Tibial artery (tissue), 4 donors: ENCODE data around the gene ALKBH8.
"Not testable (repeated sequence)": the region's sequence is repeated elsewhere in the genome, so short reads cannot be mapped to it uniquely, and the experiment has no call there.

Experiments
- DNase-seq, 2 donors: peaks; one replicate each; pipeline ENCODE4 v3.0.0-alpha.2; 2019
- H3K27ac ChIP-seq, 2 donors: fragments of 200-600 bp; sonication (generic) in 1 of 2; 1 replicate in 1 of 2; 2 replicates in 1 of 2; pipeline ENCODE4 v1.5.1; 2018 to 2019; ENCODE audit warnings: mild to moderate bottlenecking in 1 of 2
- H3K27me3 ChIP-seq, 2 donors: fragments of 200-600 bp; sonication (generic) in 1 of 2; one replicate each; pipeline versions ENCODE4 v1.5.1 to v1.6.0; 2016 to 2019
- H3K36me3 ChIP-seq, 3 donors: fragments of 200-600 bp; sonication (generic) in 2 of 3; one replicate each; pipeline ENCODE4 v1.5.1; 2016 to 2019; ENCODE audit warnings: mild to moderate bottlenecking in 2 of 3
- H3K4me1 ChIP-seq, 4 donors: fragments of 200-600 bp; sonication (generic) in 2 of 4; 1 replicate in 3 of 4; 2 replicates in 1 of 4; pipeline ENCODE4 v1.5.1; 2016 to 2019
- H3K4me3 ChIP-seq, 2 donors: fragments of 200-600 bp; sonication (generic) in 1 of 2; 1 replicate in 1 of 2; 2 replicates in 1 of 2; pipeline ENCODE4 v1.5.1; 2018 to 2019; ENCODE audit warnings: mild to moderate bottlenecking in 2 of 2
- H3K9me3 ChIP-seq, 3 donors: fragments of 200-600 bp; sonication (generic) in 1 of 3; one replicate each; pipeline ENCODE4 v1.5.1; 2016 to 2019
- intact Hi-C: fragments of 100-400 bp; cut with DNase I; formaldehyde crosslinking; loops from one replicate; pipeline ENCODE4 v1.15.0; 2023; ENCODE audit warnings: low total_unique reads
- TF ChIP-seq, protein P1 (sequence below), 2 experiments: fragments of 200-600 bp in 1 of 2; fragments of 450-650 bp in 1 of 2; IDR thresholded peaks; one replicate each; pipeline ENCODE4 v1.5.1; 2017 to 2019; ENCODE audit warnings: antibody characterized with exemption in 2 of 2, mild to moderate bottlenecking in 1 of 2, moderate library complexity in 1 of 2

ALKBH8 gene

DNA sequence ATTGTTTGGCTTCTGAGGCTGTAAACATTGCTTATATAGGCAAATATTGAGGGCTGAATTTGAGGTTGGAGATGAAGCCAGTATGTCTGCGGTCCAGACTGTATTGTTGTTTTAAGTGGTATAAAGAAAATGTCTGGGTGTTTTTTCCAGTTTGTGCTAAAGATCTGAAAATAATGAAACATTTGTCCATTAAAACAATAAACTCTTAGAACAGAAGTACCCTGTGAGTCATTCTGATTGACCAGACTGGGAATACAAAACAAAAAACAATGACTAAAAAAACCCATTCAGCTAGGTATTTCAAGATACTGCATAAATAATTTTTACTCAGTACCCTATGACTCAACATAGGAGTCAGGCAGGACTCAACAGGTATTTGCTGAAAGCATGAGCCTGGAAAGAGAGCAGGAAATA lies 20.4 kb downstream of the ALKBH8 start:
- Histone ChIP-seq H3K27me3 (no peaks in the 10 kb centered on the region), H3K4me3 (no peak overlapping the region), H3K36me3 (peaks cover 3 to 9% (median 9%) of the 10 kb centered on the region in 3 donors), H3K9me3 (no peaks in the 10 kb centered on the region), H3K4me1 (no peaks in the 10 kb centered on the region), H3K27ac (no peak overlapping the region)
- DNase-seq, result no peak
- intact Hi-C loops, result no loop called here
- TF ChIP-seq, protein P1, sequence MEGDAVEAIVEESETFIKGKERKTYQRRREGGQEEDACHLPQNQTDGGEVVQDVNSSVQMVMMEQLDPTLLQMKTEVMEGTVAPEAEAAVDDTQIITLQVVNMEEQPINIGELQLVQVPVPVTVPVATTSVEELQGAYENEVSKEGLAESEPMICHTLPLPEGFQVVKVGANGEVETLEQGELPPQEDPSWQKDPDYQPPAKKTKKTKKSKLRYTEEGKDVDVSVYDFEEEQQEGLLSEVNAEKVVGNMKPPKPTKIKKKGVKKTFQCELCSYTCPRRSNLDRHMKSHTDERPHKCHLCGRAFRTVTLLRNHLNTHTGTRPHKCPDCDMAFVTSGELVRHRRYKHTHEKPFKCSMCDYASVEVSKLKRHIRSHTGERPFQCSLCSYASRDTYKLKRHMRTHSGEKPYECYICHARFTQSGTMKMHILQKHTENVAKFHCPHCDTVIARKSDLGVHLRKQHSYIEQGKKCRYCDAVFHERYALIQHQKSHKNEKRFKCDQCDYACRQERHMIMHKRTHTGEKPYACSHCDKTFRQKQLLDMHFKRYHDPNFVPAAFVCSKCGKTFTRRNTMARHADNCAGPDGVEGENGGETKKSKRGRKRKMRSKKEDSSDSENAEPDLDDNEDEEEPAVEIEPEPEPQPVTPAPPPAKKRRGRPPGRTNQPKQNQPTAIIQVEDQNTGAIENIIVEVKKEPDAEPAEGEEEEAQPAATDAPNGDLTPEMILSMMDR (IDR thresholded peaks at IDR 0.05), result no peak

- Histone ChIP-seq H3K27ac (no peak overlapping the region), H3K36me3 (peaks cover 3 to 14% (median 7%) of the 10 kb centered on the region in 3 donors), H3K4me1 (peaks cover 0 to 6% (median 0%) of the 10 kb centered on the region in 4 donors), H3K9me3 (no peaks in the 10 kb centered on the region), H3K4me3 (no peak overlapping the region), H3K27me3 (no peaks in the 10 kb centered on the region)
- intact Hi-C loops, result no loop called here
- TF ChIP-seq, protein P1 (IDR thresholded peaks at IDR 0.05), result no peak
- no peak for DNase-seq
These were observed 26.7 kb downstream of the ALKBH8 start for GRCh38 chr11:107538821-107539220.

- intact Hi-C loops, result no loop called here
- TF ChIP-seq, protein P1 (IDR thresholded peaks at IDR 0.05), result no peak
- no peak for DNase-seq
- Histone ChIP-seq H3K9me3 (no peaks in the 10 kb centered on the region), H3K4me1 (peaks cover 0 to 6% (median 0%) of the 10 kb centered on the region in 4 donors), H3K27me3 (no peaks in the 10 kb centered on the region), H3K27ac (no peak overlapping the region), H3K4me3 (no peak overlapping the region), H3K36me3 (peaks cover 3 to 14% (median 7%) of the 10 kb centered on the region in 3 donors)
These were observed 27.3 kb downstream of the ALKBH8 start for GRCh38 chr11:107538239-107538638.

DNA sequence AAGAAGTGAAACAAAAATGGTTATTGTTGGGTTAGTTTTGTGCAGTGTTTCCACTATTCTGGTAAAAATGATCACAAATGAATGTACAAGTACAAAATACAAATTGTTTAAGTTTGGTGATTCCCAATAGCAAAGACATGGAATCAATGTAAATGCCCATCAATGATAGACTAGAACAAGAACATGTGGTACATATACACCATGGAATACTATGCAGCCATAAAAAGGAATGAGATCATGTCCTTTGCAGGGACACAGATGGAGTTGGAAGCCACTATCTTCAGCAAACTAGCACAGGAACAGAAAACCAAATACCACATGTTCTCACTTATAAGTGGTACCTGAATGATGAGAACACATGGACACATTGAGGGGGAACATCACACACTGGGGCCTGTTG lies 28.4 kb downstream of the ALKBH8 start:
- H3K27me3 ChIP-seq, intact Hi-C loops, H3K9me3 ChIP-seq, H3K27ac ChIP-seq, H3K4me1 ChIP-seq, H3K4me3 ChIP-seq, DNase-seq: not testable (repeated sequence)
- H3K36me3 ChIP-seq, result peaks cover 6 to 19% (median 10%) of the 10 kb centered on the region in 3 donors

GRCh38 chr11:107526197-107526596 lies 39.3 kb downstream of the ALKBH8 start:
- Histone ChIP-seq H3K36me3 (peaks cover 15 to 22% (median 20%) of the 10 kb centered on the region in 3 donors), H3K4me1 (no peaks in the 10 kb centered on the region), H3K9me3 (no peaks in the 10 kb centered on the region), H3K4me3 (no peak overlapping the region), H3K27me3 (no peaks in the 10 kb centered on the region), H3K27ac (no peak overlapping the region)
- TF ChIP-seq, protein P1 (IDR thresholded peaks at IDR 0.05), result no peak
- intact Hi-C loops, result no loop called here
- no peak for DNase-seq

DNA sequence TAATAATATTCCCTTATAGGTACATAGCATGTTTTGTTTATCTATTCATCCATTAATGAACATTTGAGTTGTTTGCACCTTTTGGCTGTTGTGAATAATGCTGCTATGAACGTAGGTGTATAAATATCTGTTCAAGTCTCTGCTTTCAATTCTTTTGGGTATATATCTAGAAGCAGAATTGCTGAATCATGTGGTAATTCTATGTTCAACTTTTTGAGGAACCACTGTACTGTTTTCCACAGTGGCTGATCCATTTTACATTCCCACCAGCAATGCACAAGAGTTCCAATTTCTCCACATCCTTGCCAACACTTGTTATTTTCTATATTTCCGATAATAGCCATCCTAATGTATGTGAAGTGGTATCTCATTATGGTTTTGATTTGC lies 56.7 kb downstream of the ALKBH8 start:
- intact Hi-C loops, result no loop called here
- H3K36me3 ChIP-seq, result peaks cover 22 to 32% (median 25%) of the 10 kb centered on the region in 3 donors
- TF ChIP-seq, protein P1 (IDR thresholded peaks at IDR 0.05), result no peak

More for the DNA sequence above, 56.7 kb downstream of the ALKBH8 start:
- Histone ChIP-seq H3K27ac (no peak overlapping the region), H3K27me3 (no peaks in the 10 kb centered on the region), H3K9me3 (no peaks in the 10 kb centered on the region), H3K4me1 (no peaks in the 10 kb centered on the region), H3K4me3 (no peak overlapping the region)
- no peak for DNase-seq
